Progenitor cell of endocrine pancreas (in vitro differentiated cells): ENCODE data around the gene BICRA. TPM values are rescaled to one million over a fixed set of nuclear protein-coding genes. Genes with fewer than 3 reads are reported as not detected.

Experiments used
- DNase-seq: peaks from one replicate; pipeline ENCODE4 v3.0.0; 2021; ENCODE audit warnings: low spot score; ENCODE audit not compliant: unreplicated experiment
- H3K27ac Mint-ChIP-seq: 2 replicates; pipeline ENCODE4 v1.8.0; 2021; ENCODE audit warnings: mild to moderate bottlenecking, moderate library complexity, mixed read lengths
- H3K27me3 Mint-ChIP-seq: 2 replicates; pipeline ENCODE4 v1.8.0; 2021; ENCODE audit warnings: mixed read lengths
- H3K36me3 Mint-ChIP-seq: 2 replicates; pipeline ENCODE4 v1.8.0; 2022; ENCODE audit warnings: mixed read lengths; ENCODE audit not compliant: insufficient read depth
- H3K4me1 Mint-ChIP-seq: 2 replicates; pipeline ENCODE4 v1.8.0; 2021; ENCODE audit warnings: low read depth, mixed read lengths
- H3K4me3 Mint-ChIP-seq: 2 replicates; pipeline ENCODE4 v1.8.0; 2021; ENCODE audit warnings: low read depth, mild to moderate bottlenecking, moderate library complexity, mixed read lengths
- H3K9me3 Mint-ChIP-seq: 2 replicates; pipeline ENCODE4 v1.8.0; 2021; ENCODE audit warnings: low read depth, mixed read lengths
- CTCF ChIP-seq: fragments of 200-600 bp; sonication (generic); IDR thresholded peaks from one replicate; pipeline ENCODE4 v1.5.0; 2021; ENCODE audit warnings: antibody characterized with exemption, mild to moderate bottlenecking; ENCODE audit not compliant: unreplicated experiment
- total RNA-seq: library from RNA; stranded (reverse); gene quantifications from 2 replicates; pipeline ENCODE4 v1.2.1, GENCODE V29; 2021

Gene BICRA
- total RNA-seq, 1 donor from 2014 or later, result 37.4 TPM

GRCh38 chr19:47696635-47697034 lies 87.7 kb downstream of the BICRA start:
- no peak overlapping the region for H3K4me3 Mint-ChIP-seq
- H3K36me3 Mint-ChIP-seq, result peaks cover 10% of the 10 kb centered on the region
- no peaks in the 10 kb centered on the region for H3K4me1 Mint-ChIP-seq
- no peak for TF ChIP-seq CTCF
- DNase-seq, result no peak
- H3K27me3 Mint-ChIP-seq, result no peaks in the 10 kb centered on the region
- H3K9me3 Mint-ChIP-seq, result no peaks in the 10 kb centered on the region
- H3K27ac Mint-ChIP-seq, result no peak overlapping the region

DNA sequence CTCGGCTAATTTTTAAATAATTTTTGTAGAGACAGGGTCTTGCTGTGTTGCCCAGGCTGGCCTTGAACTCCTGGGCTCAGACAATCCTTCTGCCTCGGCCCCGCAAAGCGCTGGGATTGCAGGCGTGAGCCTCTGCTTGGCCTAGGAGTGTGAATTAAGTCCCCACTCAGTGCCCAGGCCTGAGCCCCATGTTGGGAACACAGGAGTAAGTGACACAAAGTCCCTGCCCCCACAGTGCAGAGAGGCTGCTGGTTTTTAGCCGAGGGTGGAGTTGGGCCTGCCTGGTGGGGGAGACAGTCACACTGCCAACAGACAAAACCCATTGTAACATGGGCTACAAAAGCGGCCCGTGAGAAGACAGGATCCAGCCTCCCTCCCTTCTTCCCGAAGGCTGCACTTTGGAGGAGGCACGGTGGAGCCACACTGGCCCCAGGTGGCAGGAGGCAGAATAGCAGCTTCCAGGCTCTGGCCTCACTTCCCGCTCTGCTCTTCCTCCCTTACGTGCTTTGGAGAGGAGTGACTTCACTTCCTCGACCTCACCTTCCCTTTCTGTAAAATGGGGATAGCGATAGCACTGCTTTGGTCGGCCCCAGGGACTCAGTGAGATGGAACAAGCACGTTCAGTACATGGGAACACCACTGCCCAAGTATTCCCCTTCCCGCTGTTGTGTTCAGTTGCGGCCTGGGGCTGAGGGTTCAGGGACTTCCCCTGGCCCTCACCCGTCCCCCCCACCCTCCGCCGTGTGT lies 89.1 kb downstream of the BICRA start:
- no peak overlapping the region for H3K4me3 Mint-ChIP-seq
- no peak overlapping the region for H3K27ac Mint-ChIP-seq
- H3K4me1 Mint-ChIP-seq, result no peaks in the 10 kb centered on the region
- no peaks in the 10 kb centered on the region for H3K27me3 Mint-ChIP-seq
- H3K36me3 Mint-ChIP-seq, result peaks cover 11% of the 10 kb centered on the region
- no peaks in the 10 kb centered on the region for H3K9me3 Mint-ChIP-seq
- DNase-seq, result peak; percentile 57
- peak; percentile 93 for TF ChIP-seq CTCF

DNA sequence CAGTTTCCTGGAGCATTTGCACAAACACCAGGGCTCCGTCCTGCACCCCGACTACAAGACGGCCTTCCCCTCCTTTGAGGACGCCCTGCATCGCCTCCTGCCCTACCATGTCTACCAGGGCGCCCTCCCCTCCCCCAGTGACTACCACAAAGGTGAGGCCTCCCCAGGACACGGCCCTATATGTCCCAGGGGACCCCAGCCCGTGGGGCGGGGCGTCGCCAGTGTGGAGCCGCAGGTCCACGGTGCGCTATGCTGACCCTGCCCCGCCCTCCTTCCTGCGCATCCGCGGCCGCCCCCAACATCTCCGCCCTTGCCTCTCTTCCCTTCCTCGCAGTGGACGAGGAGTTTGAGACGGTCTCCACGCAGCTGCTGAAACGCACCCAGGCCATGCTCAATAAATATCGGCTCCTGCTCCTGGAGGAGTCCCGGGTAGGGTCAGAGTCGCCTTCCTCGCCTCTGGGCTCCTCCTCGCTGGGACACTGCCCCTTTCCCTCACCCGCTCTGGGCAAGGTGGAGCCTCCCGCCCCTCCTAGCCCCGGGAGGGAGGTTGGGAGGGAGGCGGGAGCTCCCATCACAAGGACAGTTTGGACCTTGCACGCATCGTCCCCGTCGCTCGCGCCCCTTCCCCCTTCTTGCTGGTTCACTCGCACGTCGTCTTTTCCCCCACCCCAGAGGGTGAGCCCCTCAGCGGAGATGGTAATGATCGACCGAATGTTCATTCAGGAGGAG lies 89.9 kb downstream of the BICRA start:
- DNase-seq, result no peak
- Mint-ChIP-seq H3K4me3 (no peak overlapping the region), H3K27ac (no peak overlapping the region), H3K9me3 (no peaks in the 10 kb centered on the region), H3K27me3 (no peaks in the 10 kb centered on the region), H3K4me1 (no peaks in the 10 kb centered on the region), H3K36me3 (peaks cover 15% of the 10 kb centered on the region)
- TF ChIP-seq CTCF, result no peak

GRCh38 chr19:47699360-47699917 lies 90.5 kb downstream of the BICRA start:
- peak; percentile 59 for DNase-seq
- H3K27me3 Mint-ChIP-seq, result no peaks in the 10 kb centered on the region
- H3K4me1 Mint-ChIP-seq, result no peaks in the 10 kb centered on the region
- peaks cover 19% of the 10 kb centered on the region for H3K36me3 Mint-ChIP-seq
- H3K4me3 Mint-ChIP-seq, result no peak overlapping the region
- H3K9me3 Mint-ChIP-seq, result no peaks in the 10 kb centered on the region
- TF ChIP-seq CTCF, result peak; percentile 76
- no peak overlapping the region for H3K27ac Mint-ChIP-seq

DNA sequence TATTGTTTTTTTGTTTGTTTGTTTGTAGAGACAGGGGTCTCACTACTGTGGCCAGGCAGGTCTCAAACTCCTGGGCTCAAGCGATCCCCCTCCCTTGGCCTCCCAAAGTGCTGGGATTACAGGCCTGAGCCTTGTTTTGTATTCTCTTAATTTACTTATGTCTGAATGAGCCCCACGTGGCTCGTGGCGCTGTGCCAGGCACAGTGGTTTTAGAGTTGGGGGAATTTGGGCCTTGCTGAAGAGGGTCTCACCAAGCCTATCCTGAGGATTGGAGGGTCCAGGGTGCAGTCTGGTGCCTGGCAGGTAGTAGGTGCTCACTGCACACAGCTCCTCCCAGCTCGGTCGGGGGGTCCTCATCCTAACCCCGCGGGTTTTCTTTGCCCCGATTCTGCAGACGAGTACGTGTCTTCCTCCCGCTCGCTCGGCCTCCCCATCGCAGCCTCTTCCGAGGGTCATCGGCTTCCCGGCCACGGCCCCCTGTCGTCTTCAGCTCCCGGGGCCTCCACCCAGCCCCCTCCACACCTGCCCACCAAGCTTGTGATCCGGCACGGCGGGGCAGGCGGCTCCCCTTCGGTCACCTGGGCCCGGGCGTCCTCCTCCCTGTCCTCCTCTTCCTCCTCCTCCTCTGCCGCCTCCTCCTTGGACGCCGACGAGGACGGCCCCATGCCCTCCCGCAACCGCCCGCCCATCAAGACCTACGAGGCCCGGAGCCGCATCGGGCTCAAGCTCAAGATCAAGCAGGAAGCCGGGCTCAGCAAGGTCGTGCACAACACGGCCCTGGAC lies 92.2 kb downstream of the BICRA start:
- peaks cover 16% of the 10 kb centered on the region for H3K36me3 Mint-ChIP-seq
- H3K4me3 Mint-ChIP-seq, result no peak overlapping the region
- no peaks in the 10 kb centered on the region for H3K27me3 Mint-ChIP-seq
- no peak overlapping the region for H3K27ac Mint-ChIP-seq
- no peak for DNase-seq
- no peak for TF ChIP-seq CTCF
- H3K4me1 Mint-ChIP-seq, result no peaks in the 10 kb centered on the region
- no peaks in the 10 kb centered on the region for H3K9me3 Mint-ChIP-seq
